IMR-90 (cell line): ENCODE data around the gene TALDO1. TPM values are rescaled to one million over a fixed set of nuclear protein-coding genes. Genes with fewer than 3 reads are reported as not detected.

Experiments
- ATAC-seq: fragments of 200-7000 bp; cut with Tn5 transposase; 2 replicates; pipeline ENCODE4 v1.9.1; 2020; ENCODE audit warnings: low read depth, mild to moderate bottlenecking, moderate library complexity
- BruUV-seq: library from RNA; stranded (reverse); fragments of 400-500 nt; replicated peaks from 2 replicates; lab custom pipeline; 2021; lab: Mats Ljungman, UMichigan
- CTCF ChIA-PET: fragments of 300-600 bp; formaldehyde crosslinking; extraction: SDS; loops from one replicate; lab custom pipeline; 2021; ENCODE audit warnings: antibody characterized with exemption; lab: Yijun Ruan, JAX
- POLR2A ChIA-PET: fragments of 300-600 bp; sonication (Branson Sonifier 250); formaldehyde crosslinking; loops from one replicate; lab custom pipeline; 2022; ENCODE audit warnings: antibody characterized with exemption; ENCODE audit not compliant: unreplicated experiment; lab: Charles Lee
- DNase-seq: peaks from one replicate; pipeline ENCODE4 v3.0.0; 2013
- H2AFZ ChIP-seq: replicated peaks from 2 replicates; pipeline ENCODE3; 2013; ENCODE audit warnings: low read length, mild to moderate bottlenecking; ENCODE audit not compliant: poor library complexity
- H2AK5ac ChIP-seq: 2 replicates; pipeline ENCODE4 v1.6.1; 2013; ENCODE audit warnings: low read depth, low read length, inconsistent platforms
- H2AK9ac ChIP-seq: replicated peaks from 2 replicates; pipeline ENCODE3; 2013; ENCODE audit warnings: mild to moderate bottlenecking, low read depth, low read length, moderate library complexity; ENCODE audit not compliant: poor library complexity
- H2BK120ac ChIP-seq: 2 replicates; pipeline ENCODE4 v1.6.1; 2013; ENCODE audit warnings: low read depth, low read length, inconsistent platforms
- H2BK15ac ChIP-seq: 3 replicates; pipeline ENCODE4 v1.6.1; 2013; ENCODE audit warnings: low read depth, low read length, inconsistent platforms
- H2BK20ac ChIP-seq: 2 replicates; pipeline ENCODE4 v1.6.1; 2013; ENCODE audit warnings: low read depth, mild to moderate bottlenecking, inconsistent platforms, low read length, moderate library complexity
- H2BK5ac ChIP-seq: 2 replicates; pipeline ENCODE4 v1.6.1; 2013; ENCODE audit warnings: mild to moderate bottlenecking, low read depth, low read length, inconsistent platforms; ENCODE audit not compliant: poor library complexity, severe bottlenecking
- H3K14ac ChIP-seq: replicated peaks from 2 replicates; pipeline ENCODE4 v1.6.1; 2013; ENCODE audit warnings: low read depth, low read length, inconsistent platforms
- H3K18ac ChIP-seq: 2 replicates; pipeline ENCODE4 v1.6.1; 2013; ENCODE audit warnings: low read depth, low read length, control low read depth
- H3K23ac ChIP-seq: 2 replicates; pipeline ENCODE4 v1.6.1; 2013; ENCODE audit warnings: low read depth, low read length, inconsistent platforms
- H3K27ac ChIP-seq: 2 replicates; pipeline ENCODE4 v1.5.1; 2013; ENCODE audit warnings: mild to moderate bottlenecking, control low read depth, low read length; ENCODE audit not compliant: insufficient read depth
- H3K27me3 ChIP-seq: 2 replicates; pipeline ENCODE4 v1.6.1; 2013; ENCODE audit warnings: low read length; ENCODE audit not compliant: control insufficient read depth, insufficient read depth
- H3K36me3 ChIP-seq: 2 replicates; pipeline ENCODE4 v1.6.1; 2013; ENCODE audit warnings: low read length, mixed read lengths; ENCODE audit not compliant: control insufficient read depth, insufficient read depth
- H3K4ac ChIP-seq: 2 replicates; pipeline ENCODE4 v1.6.1; 2013; ENCODE audit warnings: low read depth, low read length, inconsistent platforms
- H3K4me1 ChIP-seq: 2 replicates; pipeline ENCODE4 v1.6.1; 2013; ENCODE audit warnings: low read length, mixed read lengths; ENCODE audit not compliant: control insufficient read depth, insufficient read depth
- H3K4me2 ChIP-seq: 2 replicates; pipeline ENCODE4 v1.6.1; 2013; ENCODE audit warnings: low read depth, mild to moderate bottlenecking, control low read depth, low read length, moderate library complexity
- H3K4me3 ChIP-seq: 2 replicates; pipeline ENCODE4 v1.5.1; 2013; ENCODE audit warnings: low read depth, mild to moderate bottlenecking, control low read depth, low read length, moderate library complexity; ENCODE audit not compliant: insufficient read depth
- H3K56ac ChIP-seq: 2 replicates; pipeline ENCODE4 v1.6.1; 2013; ENCODE audit warnings: low read length, inconsistent platforms; ENCODE audit not compliant: insufficient read depth; ENCODE audit errors: extremely low read depth
- H3K79me1 ChIP-seq, 2 experiments: 2 replicates each; pipeline ENCODE4 v1.6.1; 2013; ENCODE audit warnings: low read length in 2 of 2, inconsistent platforms in 1 of 2, low read depth in 1 of 2
- H3K9ac ChIP-seq: 2 replicates; pipeline ENCODE4 v1.6.1; 2013; ENCODE audit warnings: low read depth, low read length, control low read depth
- H3K9me1 ChIP-seq: 2 replicates; pipeline ENCODE4 v1.6.1; 2013; ENCODE audit warnings: low read length, inconsistent platforms; ENCODE audit not compliant: insufficient read depth
- H3K9me3 ChIP-seq: 2 replicates; pipeline ENCODE4 v1.6.1; 2013; ENCODE audit warnings: low read length; ENCODE audit not compliant: control insufficient read depth, insufficient read depth
- H4K20me1 ChIP-seq: 2 replicates; pipeline ENCODE4 v1.6.1; 2013; ENCODE audit warnings: low read length, inconsistent platforms; ENCODE audit not compliant: insufficient read depth
- H4K5ac ChIP-seq: 2 replicates; pipeline ENCODE4 v1.6.1; 2013; ENCODE audit warnings: mild to moderate bottlenecking, low read depth, low read length, control low read depth
- H4K8ac ChIP-seq, 2 experiments: 2 replicates each; pipeline ENCODE4 v1.6.1; 2013; ENCODE audit warnings: low read depth in 2 of 2, low read length in 2 of 2, control low read depth in 1 of 2, inconsistent platforms in 1 of 2
- H4K91ac ChIP-seq: 2 replicates; pipeline ENCODE4 v1.6.1; 2013; ENCODE audit warnings: low read depth, low read length, inconsistent platforms; ENCODE audit not compliant: insufficient read depth
- BHLHE40 ChIP-seq: fragments of 150-350 bp; IDR thresholded peaks from 2 replicates; pipeline ENCODE4 v1.6.1; 2016; ENCODE audit warnings: mild to moderate bottlenecking, low read depth, low read length
- CEBPB ChIP-seq: IDR thresholded peaks from 2 replicates; pipeline ENCODE4 v1.6.1; 2012; ENCODE audit warnings: low read depth, low read length, improper control_type of control experiment
- CHD1 ChIP-seq: IDR thresholded peaks from 2 replicates; pipeline ENCODE4 v1.6.1; 2012; ENCODE audit warnings: low read depth, low read length, improper control_type of control experiment
- FOS ChIP-seq: fragments of 150-350 bp; IDR thresholded peaks from 2 replicates; pipeline ENCODE4 v1.6.1; 2016; ENCODE audit warnings: low read depth, low read length
- MAFK ChIP-seq: IDR thresholded peaks from 2 replicates; pipeline ENCODE4 v1.6.1; 2012; ENCODE audit warnings: low read depth, low read length, improper control_type of control experiment
- MAZ ChIP-seq: IDR thresholded peaks from 2 replicates; pipeline ENCODE4 v1.6.1; 2012; ENCODE audit warnings: low read depth, mild to moderate bottlenecking, low read length, improper control_type of control experiment, moderate library complexity, borderline replicate concordance
- MXI1 ChIP-seq: IDR thresholded peaks from 2 replicates; pipeline ENCODE4 v1.6.1; 2012; ENCODE audit warnings: low read depth, mild to moderate bottlenecking, low read length, moderate library complexity, borderline replicate concordance
- POLR2A ChIP-seq: IDR thresholded peaks from 2 replicates; pipeline ENCODE4 v1.6.1; 2012; ENCODE audit warnings: mild to moderate bottlenecking, low read depth, low read length
- RAD21 ChIP-seq: IDR thresholded peaks from 2 replicates; pipeline ENCODE4 v1.6.1; 2012; ENCODE audit warnings: low read length, improper control_type of control experiment
- RCOR1 ChIP-seq: IDR thresholded peaks from 2 replicates; pipeline ENCODE4 v1.6.1; 2012; ENCODE audit warnings: mild to moderate bottlenecking, low read length, improper control_type of control experiment; ENCODE audit not compliant: insufficient replicate concordance
- SMC3 ChIP-seq: fragments of 150-350 bp; IDR thresholded peaks from 2 replicates; pipeline ENCODE4 v1.6.1; 2016; ENCODE audit warnings: low read depth, mild to moderate bottlenecking, antibody characterized with exemption, low read length, moderate library complexity
- WGBS, 2 experiments: methylation state at CpG; one replicate each; pipeline versions ENCODE4 v1.1.5 to v1.1.7; 2013; ENCODE audit warnings: missing lambda C conversion rate in 2 of 2; ENCODE audit not compliant: insufficient read length in 1 of 2; ENCODE audit errors: extremely low coverage in 2 of 2; 5-methylcytosine and 5-hydroxymethylcytosine counted together
- dilution Hi-C: fragments of 300-500 bp; cut with HindIII; formaldehyde crosslinking; loops from one replicate; pipeline ENCODE4 v1.14.3; 2018; ENCODE audit warnings: low sequenced_read_pairs; ENCODE audit not compliant: unreplicated experiment
- in situ Hi-C: fragments of 300-500 bp; cut with MboI; formaldehyde crosslinking; loops from 3 replicates; pipeline ENCODE4 v1.14.3; 2019; ENCODE audit warnings: low sequenced_read_pairs, inconsistent platforms, mixed read lengths
- intact Hi-C: fragments of 100-400 bp; cut with micrococcal nuclease; formaldehyde crosslinking; loops from 2 replicates; pipeline ENCODE4 v1.10.0; 2022
- polyA plus RNA-seq, 3 experiments: library from polyadenylated mRNA; depleted of rRNA; stranded (reverse); fragments of >200 nt; gene quantifications; 2 replicates each; pipeline ENCODE4 v1.2.3, GENCODE V29; 2012; ENCODE audit warnings: low replicate concordance in 1 of 3
- total RNA-seq: library from RNA; depleted of rRNA; stranded (reverse); fragments of >200 nt; gene quantifications from 2 replicates; pipeline ENCODE4 v1.2.3, GENCODE V29; 2012
- TF ChIP-seq, protein P1 (sequence below): fragments of 150-350 bp; IDR thresholded peaks from 2 replicates; pipeline ENCODE4 v1.6.1; 2017; ENCODE audit warnings: mild to moderate bottlenecking, antibody characterized with exemption, low read length, low read depth
- TF ChIP-seq, protein P2 (sequence below): fragments of 150-350 bp; IDR thresholded peaks from 2 replicates; pipeline ENCODE4 v1.6.1; 2016; ENCODE audit warnings: low read depth, mild to moderate bottlenecking, low read length, moderate library complexity, borderline replicate concordance

TALDO1 gene
- total and polyA plus RNA-seq, 2 of the 4 experiments (the other 2 are of a cell fraction): 147 to 210 TPM

DNA sequence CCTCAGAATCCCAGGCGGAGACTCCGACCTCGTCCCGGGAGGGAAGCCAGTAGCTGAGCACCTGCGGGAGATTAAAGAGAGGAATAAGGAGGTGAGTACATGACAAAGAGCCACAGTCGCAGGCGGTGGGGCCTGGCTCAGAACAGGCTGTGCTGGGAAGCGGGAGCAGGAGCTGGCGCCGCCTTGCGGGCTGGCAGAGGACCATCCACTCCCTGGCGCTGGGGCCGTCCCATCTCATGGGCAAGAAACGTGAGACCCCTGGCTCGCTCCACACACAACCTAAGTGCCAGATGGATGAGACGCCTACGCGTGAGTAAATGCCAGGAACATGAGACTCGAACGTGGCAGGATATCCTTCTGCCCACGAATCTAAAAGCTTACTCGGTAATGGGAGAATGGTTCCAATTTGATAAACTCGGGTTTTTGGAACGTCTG is 36.3 kb downstream of the TALDO1 start (continued):
- no peak for TF ChIP-seq CHD1

DNA sequence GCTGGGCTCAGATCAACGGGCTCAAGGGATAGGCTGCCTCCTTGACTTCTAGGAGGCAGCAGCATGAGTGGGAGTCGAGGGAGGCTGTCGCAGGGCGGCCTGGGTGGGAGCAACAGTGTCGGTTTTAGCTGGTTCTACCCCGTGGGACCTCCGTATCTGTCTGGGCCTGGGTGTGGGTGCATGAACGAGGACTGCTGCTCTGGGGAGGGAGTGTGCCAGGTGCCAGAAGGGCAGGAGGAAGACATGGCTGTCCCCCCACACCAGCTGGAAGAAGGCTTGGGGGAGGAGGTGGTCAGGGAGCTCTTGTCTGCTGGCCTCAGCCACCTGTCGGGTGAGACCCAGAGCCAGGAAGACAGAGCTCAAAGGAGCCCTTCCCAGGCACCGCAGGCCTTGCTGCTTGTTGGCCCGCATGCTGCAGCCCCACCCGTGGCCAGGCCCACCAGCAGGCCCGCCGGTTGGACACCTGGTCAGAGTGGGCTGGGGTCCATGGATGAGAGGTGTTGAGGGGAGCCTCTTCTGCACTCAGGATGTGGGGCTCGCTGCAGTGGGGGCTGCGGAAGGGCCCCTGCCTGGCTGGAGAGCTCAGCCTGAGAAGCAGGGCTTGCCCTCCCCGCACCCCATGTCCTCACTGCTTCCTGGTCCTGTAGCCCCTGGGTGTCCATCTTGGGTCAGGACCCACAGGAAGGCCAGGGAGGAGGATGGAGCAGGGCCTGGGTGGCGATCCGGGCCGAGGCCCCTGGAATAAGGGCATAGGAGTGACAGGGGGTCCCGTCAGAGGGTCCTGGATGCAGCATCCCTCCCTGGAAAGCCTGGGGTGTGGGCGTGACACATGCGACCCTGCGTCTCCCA is 39.2 kb downstream of the TALDO1 start:
- H3K27me3 ChIP-seq: no peaks in the 10 kb centered on the region
- no peak overlapping the region for H3K27ac ChIP-seq
- no peak overlapping the region for H2BK5ac ChIP-seq
- no peak overlapping the region for H2AFZ ChIP-seq
- intact Hi-C loops (no loop called here), dilution Hi-C loops (no loop called here), in situ Hi-C loops (no loop called here)
- H3K9me3 ChIP-seq: no peaks in the 10 kb centered on the region
- no peak overlapping the region for H3K4me2 ChIP-seq
- no peak overlapping the region for H2BK120ac ChIP-seq
- ChIA-PET POLR2A (no interaction called here), CTCF (no interaction called here)
- H3K14ac ChIP-seq: no peak overlapping the region
- H3K79me1 ChIP-seq: peaks cover 0 to 15% of the 10 kb centered on the region in 2 experiments; a peak in 2 of 4 replicates
- H3K56ac ChIP-seq: no peak overlapping the region
- no peaks in the 10 kb centered on the region for H3K9me1 ChIP-seq
- no TSS peak for BruUV-seq
- 93% methylated on average over 10 of the region's 24 CpGs; no CpG with 5 or more reads in 1 of the 2 experiments for WGBS, 2 experiments
- no peak overlapping the region for H4K8ac ChIP-seq
- H3K23ac ChIP-seq: no peak overlapping the region
- H4K91ac ChIP-seq: no peak overlapping the region
- ATAC-seq: no peak
- no peak overlapping the region for H3K4ac ChIP-seq
- no peak overlapping the region for H3K4me3 ChIP-seq
- H4K5ac ChIP-seq: no peak overlapping the region
- H3K36me3 ChIP-seq: 0 out of 2 replicates have a peak, but pooled peaks cover 2% of the 10 kb centered on the region
- no peak overlapping the region for H2BK20ac ChIP-seq
- no peak overlapping the region for H2AK5ac ChIP-seq
- DNase-seq: no peak
- peaks cover 11% of the 10 kb centered on the region for H3K4me1 ChIP-seq
- H3K18ac ChIP-seq: no peak overlapping the region
- H3K9ac ChIP-seq: no peak overlapping the region
- H2AK9ac ChIP-seq: peak overlapping the region; percentile 1
- no peak overlapping the region for H2BK15ac ChIP-seq
- peaks cover 16% of the 10 kb centered on the region for H4K20me1 ChIP-seq
- TF ChIP-seq FOS (no peak), MAFK (no peak), MXI1 (no peak), CEBPB (no peak), RCOR1 (no peak), SMC3 (no peak), MAZ (no peak), RAD21 (no peak), POLR2A (no peak), BHLHE40 (no peak)
- TF ChIP-seq, protein P1, sequence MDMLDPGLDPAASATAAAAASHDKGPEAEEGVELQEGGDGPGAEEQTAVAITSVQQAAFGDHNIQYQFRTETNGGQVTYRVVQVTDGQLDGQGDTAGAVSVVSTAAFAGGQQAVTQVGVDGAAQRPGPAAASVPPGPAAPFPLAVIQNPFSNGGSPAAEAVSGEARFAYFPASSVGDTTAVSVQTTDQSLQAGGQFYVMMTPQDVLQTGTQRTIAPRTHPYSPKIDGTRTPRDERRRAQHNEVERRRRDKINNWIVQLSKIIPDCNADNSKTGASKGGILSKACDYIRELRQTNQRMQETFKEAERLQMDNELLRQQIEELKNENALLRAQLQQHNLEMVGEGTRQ: no peak
- TF ChIP-seq, protein P2, sequence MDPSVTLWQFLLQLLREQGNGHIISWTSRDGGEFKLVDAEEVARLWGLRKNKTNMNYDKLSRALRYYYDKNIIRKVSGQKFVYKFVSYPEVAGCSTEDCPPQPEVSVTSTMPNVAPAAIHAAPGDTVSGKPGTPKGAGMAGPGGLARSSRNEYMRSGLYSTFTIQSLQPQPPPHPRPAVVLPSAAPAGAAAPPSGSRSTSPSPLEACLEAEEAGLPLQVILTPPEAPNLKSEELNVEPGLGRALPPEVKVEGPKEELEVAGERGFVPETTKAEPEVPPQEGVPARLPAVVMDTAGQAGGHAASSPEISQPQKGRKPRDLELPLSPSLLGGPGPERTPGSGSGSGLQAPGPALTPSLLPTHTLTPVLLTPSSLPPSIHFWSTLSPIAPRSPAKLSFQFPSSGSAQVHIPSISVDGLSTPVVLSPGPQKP: no peak
